ENCODE data around the gene C12orf56.
"Not testable (repeated sequence)": the region's sequence is repeated elsewhere in the genome, so short reads cannot be mapped to it uniquely, and the experiment has no call there.

- not testable (repeated sequence) for TF ChIP-seq CTCF, POLR2A, POLR2AphosphoS5 (IDR thresholded peaks at IDR 0.05)
These were observed 45.9 kb downstream of the C12orf56 start for GRCh38 chr12:64344631-64345030.

Measured in stomach (tissue), 4 donors.